HepG2 (cell line): ENCODE measurements around the gene PRSS36. TPM values are rescaled to one million over a fixed set of nuclear protein-coding genes. Genes with fewer than 3 reads are reported as not detected.

ENCODE experiments used
- ATAD3A ChIP-seq: sonication (generic); formaldehyde crosslinking; IDR thresholded peaks from 2 replicates; pipeline ENCODE4 v1.4.0; 2020; ENCODE audit warnings: missing genetic modification reagents
- ELF3 ChIP-seq: IDR thresholded peaks from 2 replicates; pipeline ENCODE4 v1.6.1; 2016; ENCODE audit warnings: missing genetic modification reagents, missing compliant biosample characterization
- EZH2 ChIP-seq: conservative IDR thresholded peaks from 2 replicates; pipeline ENCODE4 v1.6.1; 2012; ENCODE audit warnings: mild to moderate bottlenecking, low read depth, low read length, moderate library complexity
- HIVEP1 ChIP-seq: sonication (generic); formaldehyde crosslinking; IDR thresholded peaks from 2 replicates; pipeline ENCODE4 v1.4.0; 2020; ENCODE audit warnings: mild to moderate bottlenecking, missing genetic modification reagents
- NR3C1 ChIP-seq: sonication (generic); formaldehyde crosslinking; IDR thresholded peaks from 2 replicates; pipeline ENCODE4 v1.4.0; 2020; ENCODE audit warnings: missing genetic modification reagents
- ZNF274 ChIP-seq: sonication (generic); formaldehyde crosslinking; IDR thresholded peaks from 2 replicates; pipeline ENCODE4 v1.5.1; 2020; ENCODE audit warnings: mild to moderate bottlenecking, missing genetic modification reagents
- ZNF414 ChIP-seq: sonication (generic); formaldehyde crosslinking; IDR thresholded peaks from 2 replicates; pipeline ENCODE4 v1.5.0; 2020; ENCODE audit warnings: missing genetic modification reagents
- ZNF605 ChIP-seq: sonication (generic); formaldehyde crosslinking; IDR thresholded peaks from 2 replicates; pipeline ENCODE4 v1.8.0; 2022; ENCODE audit warnings: mild to moderate bottlenecking, missing genetic modification reagents
- ZNF646 ChIP-seq: sonication (generic); formaldehyde crosslinking; IDR thresholded peaks from 2 replicates; pipeline ENCODE4 v1.9.0; 2021; ENCODE audit warnings: mild to moderate bottlenecking, missing genetic modification reagents
- ZNF883 ChIP-seq: sonication (generic); formaldehyde crosslinking; IDR thresholded peaks from 2 replicates; pipeline ENCODE4 v1.5.1; 2020; ENCODE audit warnings: mild to moderate bottlenecking, missing genetic modification reagents; ENCODE audit errors: not compliant biosample characterization
- ZSCAN25 ChIP-seq: sonication (generic); formaldehyde crosslinking; IDR thresholded peaks from 2 replicates; pipeline ENCODE4 v1.8.0; 2022; ENCODE audit warnings: mild to moderate bottlenecking, missing genetic modification reagents
- polyA plus RNA-seq, 8 experiments: library from polyadenylated mRNA; depleted of rRNA in 3 of 8; stranded (reverse) in 7 of 8; unstranded in 1 of 8; fragments of >200 nt; fragmentation: Illumina TruSeq in 4 of 8; extraction: Trizol in 4 of 8; gene quantifications; 2 replicates each; pipeline versions ENCODE4 v1.2.1 to v1.2.3, GENCODE V29; 2011 to 2016; ENCODE audit warnings: low read depth in 4 of 8, missing spikeins in 1 of 8, mixed read lengths in 1 of 8; ENCODE audit not compliant: insufficient read depth in 1 of 8
- total RNA-seq, 5 experiments: library from RNA; depleted of rRNA; stranded (reverse); fragments of >200 nt; fragmentation: Illumina TruSeq; extraction: Trizol; gene quantifications; 2 replicates each; pipeline ENCODE4 v1.2.3, GENCODE V29; 2016; ENCODE audit warnings: low read depth in 1 of 5
- TF ChIP-seq, protein P1 (sequence below): sonication (generic); formaldehyde crosslinking; IDR thresholded peaks from 2 replicates; pipeline ENCODE4 v1.5.0; 2020; ENCODE audit warnings: mild to moderate bottlenecking, missing genetic modification reagents
- TF ChIP-seq, protein P2 (sequence below): sonication (generic); formaldehyde crosslinking; IDR thresholded peaks from 2 replicates; pipeline ENCODE4 v1.5.0; 2020; ENCODE audit warnings: mild to moderate bottlenecking, missing genetic modification reagents
- TF ChIP-seq, protein P3 (sequence below), 2 experiments: fragments of 450-650 bp in 1 of 2; sonication (generic) in 1 of 2; formaldehyde crosslinking; IDR thresholded peaks; 2 replicates each; pipeline versions ENCODE4 v1.5.0 to v1.8.0; 2020 to 2022; ENCODE audit warnings: mild to moderate bottlenecking in 1 of 2, missing genetic modification reagents in 1 of 2

PRSS36 gene
- total and polyA plus RNA-seq, 2 of the 13 experiments (the other 11 are each of a cell fraction or from before 2014, with no cell fraction given) = 1.5 to 2.1 TPM

- TF ChIP-seq, protein P1, sequence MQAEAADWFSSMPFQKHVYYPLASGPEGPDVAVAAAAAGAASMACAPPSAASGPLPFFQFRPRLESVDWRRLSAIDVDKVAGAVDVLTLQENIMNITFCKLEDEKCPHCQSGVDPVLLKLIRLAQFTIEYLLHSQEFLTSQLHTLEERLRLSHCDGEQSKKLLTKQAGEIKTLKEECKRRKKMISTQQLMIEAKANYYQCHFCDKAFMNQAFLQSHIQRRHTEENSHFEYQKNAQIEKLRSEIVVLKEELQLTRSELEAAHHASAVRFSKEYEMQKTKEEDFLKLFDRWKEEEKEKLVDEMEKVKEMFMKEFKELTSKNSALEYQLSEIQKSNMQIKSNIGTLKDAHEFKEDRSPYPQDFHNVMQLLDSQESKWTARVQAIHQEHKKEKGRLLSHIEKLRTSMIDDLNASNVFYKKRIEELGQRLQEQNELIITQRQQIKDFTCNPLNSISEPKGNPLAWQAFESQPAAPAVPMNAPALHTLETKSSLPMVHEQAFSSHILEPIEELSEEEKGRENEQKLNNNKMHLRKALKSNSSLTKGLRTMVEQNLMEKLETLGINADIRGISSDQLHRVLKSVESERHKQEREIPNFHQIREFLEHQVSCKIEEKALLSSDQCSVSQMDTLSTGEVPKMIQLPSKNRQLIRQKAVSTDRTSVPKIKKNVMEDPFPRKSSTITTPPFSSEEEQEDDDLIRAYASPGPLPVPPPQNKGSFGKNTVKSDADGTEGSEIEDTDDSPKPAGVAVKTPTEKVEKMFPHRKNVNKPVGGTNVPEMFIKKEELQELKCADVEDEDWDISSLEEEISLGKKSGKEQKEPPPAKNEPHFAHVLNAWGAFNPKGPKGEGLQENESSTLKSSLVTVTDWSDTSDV = 0 out of 2 replicates have a peak, but pooled peaks have one; percentile 4
- TF ChIP-seq, protein P2, sequence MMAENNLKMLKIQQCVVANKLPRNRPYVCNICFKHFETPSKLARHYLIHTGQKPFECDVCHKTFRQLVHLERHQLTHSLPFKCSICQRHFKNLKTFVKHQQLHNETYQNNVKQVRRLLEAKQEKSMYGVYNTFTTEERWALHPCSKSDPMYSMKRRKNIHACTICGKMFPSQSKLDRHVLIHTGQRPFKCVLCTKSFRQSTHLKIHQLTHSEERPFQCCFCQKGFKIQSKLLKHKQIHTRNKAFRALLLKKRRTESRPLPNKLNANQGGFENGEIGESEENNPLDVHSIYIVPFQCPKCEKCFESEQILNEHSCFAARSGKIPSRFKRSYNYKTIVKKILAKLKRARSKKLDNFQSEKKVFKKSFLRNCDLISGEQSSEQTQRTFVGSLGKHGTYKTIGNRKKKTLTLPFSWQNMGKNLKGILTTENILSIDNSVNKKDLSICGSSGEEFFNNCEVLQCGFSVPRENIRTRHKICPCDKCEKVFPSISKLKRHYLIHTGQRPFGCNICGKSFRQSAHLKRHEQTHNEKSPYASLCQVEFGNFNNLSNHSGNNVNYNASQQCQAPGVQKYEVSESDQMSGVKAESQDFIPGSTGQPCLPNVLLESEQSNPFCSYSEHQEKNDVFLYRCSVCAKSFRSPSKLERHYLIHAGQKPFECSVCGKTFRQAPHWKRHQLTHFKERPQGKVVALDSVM (CRISPR knock-in tag) = peak; percentile 62; the same call in 1 of the 2 replicates
- TF ChIP-seq ZNF883 (peak; percentile 12), ATAD3A (CRISPR knock-in tag) (no peak), ZNF274 (CRISPR knock-in tag) (0 out of 2 replicates have a peak, but pooled peaks have one; percentile 24), ZNF605 (CRISPR knock-in tag) (peak; percentile 38; the same call in 1 of the 2 replicates), ELF3 (0 out of 2 replicates have a peak, but pooled peaks have one; percentile 4), HIVEP1 (CRISPR knock-in tag) (0 out of 2 replicates have a peak, but pooled peaks have one; percentile 21), EZH2 (no peak), ZNF414 (0 out of 2 replicates have a peak, but pooled peaks have one; percentile 2), NR3C1 (CRISPR knock-in tag) (no peak), ZSCAN25 (peak; percentile 60; the same call in 1 of the 2 replicates), ZNF646 (CRISPR knock-in tag) (no peak)
- TF ChIP-seq, protein P3, sequence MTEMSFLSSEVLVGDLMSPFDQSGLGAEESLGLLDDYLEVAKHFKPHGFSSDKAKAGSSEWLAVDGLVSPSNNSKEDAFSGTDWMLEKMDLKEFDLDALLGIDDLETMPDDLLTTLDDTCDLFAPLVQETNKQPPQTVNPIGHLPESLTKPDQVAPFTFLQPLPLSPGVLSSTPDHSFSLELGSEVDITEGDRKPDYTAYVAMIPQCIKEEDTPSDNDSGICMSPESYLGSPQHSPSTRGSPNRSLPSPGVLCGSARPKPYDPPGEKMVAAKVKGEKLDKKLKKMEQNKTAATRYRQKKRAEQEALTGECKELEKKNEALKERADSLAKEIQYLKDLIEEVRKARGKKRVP (CRISPR knock-in tag; IDR thresholded peaks at IDR 0.05) = 0 out of 4 replicates have a peak, but pooled peaks of 1 of the 2 experiments have one; percentile 33
Observed at GRCh38 chr16:31134625-31135534, 15.0 kb downstream of the PRSS36 start (continued).
